Measurements from ENCODE around the gene PTPRB.

DNA sequence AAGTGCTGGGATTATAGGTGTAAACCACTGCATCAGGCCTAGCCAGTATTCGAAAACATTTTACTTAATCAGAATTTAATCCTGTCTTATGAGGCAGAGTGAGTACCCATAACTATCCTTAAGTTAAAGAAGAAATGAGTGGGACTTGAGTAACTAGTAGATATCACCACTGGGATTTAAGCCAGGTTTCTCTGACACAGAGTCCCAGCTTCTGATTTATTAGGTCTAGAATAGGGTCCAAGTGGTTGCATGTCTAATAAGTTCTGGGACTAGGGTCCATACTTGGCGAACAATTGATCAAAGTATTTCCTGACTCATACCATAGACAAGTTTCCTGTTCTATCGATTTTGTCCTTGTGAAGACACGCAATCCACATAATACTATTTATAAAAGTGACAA lies 18.9 kb downstream of the PTPRB start:
- TF ChIP-seq, protein P1, sequence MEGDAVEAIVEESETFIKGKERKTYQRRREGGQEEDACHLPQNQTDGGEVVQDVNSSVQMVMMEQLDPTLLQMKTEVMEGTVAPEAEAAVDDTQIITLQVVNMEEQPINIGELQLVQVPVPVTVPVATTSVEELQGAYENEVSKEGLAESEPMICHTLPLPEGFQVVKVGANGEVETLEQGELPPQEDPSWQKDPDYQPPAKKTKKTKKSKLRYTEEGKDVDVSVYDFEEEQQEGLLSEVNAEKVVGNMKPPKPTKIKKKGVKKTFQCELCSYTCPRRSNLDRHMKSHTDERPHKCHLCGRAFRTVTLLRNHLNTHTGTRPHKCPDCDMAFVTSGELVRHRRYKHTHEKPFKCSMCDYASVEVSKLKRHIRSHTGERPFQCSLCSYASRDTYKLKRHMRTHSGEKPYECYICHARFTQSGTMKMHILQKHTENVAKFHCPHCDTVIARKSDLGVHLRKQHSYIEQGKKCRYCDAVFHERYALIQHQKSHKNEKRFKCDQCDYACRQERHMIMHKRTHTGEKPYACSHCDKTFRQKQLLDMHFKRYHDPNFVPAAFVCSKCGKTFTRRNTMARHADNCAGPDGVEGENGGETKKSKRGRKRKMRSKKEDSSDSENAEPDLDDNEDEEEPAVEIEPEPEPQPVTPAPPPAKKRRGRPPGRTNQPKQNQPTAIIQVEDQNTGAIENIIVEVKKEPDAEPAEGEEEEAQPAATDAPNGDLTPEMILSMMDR (IDR thresholded peaks at IDR 0.05; ENCODE audit: borderline replicate concordance, extremely low read depth, low read length, poor library complexity, severe bottlenecking): no peak
- no peak for TF ChIP-seq EZH2 (IDR thresholded peaks at IDR 0.05; ENCODE audit: borderline replicate concordance, low read depth, low read length, severe bottlenecking)

Measured in DND-41 (cell line).